ENCODE results near the gene MAPK10.

MAPK10 gene

GRCh38 chr4:86291180-86291579 lies 68.7 kb downstream of the MAPK10 start:
- Histone ChIP-seq H2AFZ (ENCODE audit: low read depth, low read length) (no peak overlapping the region), H3K4me3 (ENCODE audit: low read length) (no peak overlapping the region), H3K4me1 (ENCODE audit: low read length) (peaks cover 9% of the 10 kb centered on the region), H4K20me1 (ENCODE audit: insufficient read depth, low read length) (no peaks in the 10 kb centered on the region), H3K9ac (ENCODE audit: low read length) (no peak overlapping the region), H3K27me3 (ENCODE audit: low read depth, low read length) (no peaks in the 10 kb centered on the region), H3K9me3 (ENCODE audit: insufficient read depth, low read length) (no peaks in the 10 kb centered on the region), H3K4me2 (ENCODE audit: low read length) (no peak overlapping the region), H3K27ac (ENCODE audit: low read length) (no peak overlapping the region), H3K36me3 (replicated peaks; ENCODE audit: low read depth, low read length) (no peaks in the 10 kb centered on the region), H3K79me2 (ENCODE audit: low read length) (no peaks in the 10 kb centered on the region)
- TF ChIP-seq CTCF (IDR thresholded peaks at IDR 0.05; ENCODE audit: low read depth, low read length) = no peak

- H3K79me2 ChIP-seq (ENCODE audit: low read length) = no peaks in the 10 kb centered on the region
- TF ChIP-seq EZH2phosphoT487 (IDR thresholded peaks at IDR 0.05; ENCODE audit: low read depth) (no peak), CTCF (IDR thresholded peaks at IDR 0.05; ENCODE audit: low read depth, low read length) (no peak)
- H3K4me2 ChIP-seq (ENCODE audit: low read length) = no peak overlapping the region
These were observed 73.1 kb downstream of the MAPK10 start for GRCh38 chr4:86286726-86287125.

GRCh38 chr4:86283371-86283770 lies 76.5 kb downstream of the MAPK10 start:
- Histone ChIP-seq H4K20me1 (ENCODE audit: insufficient read depth, low read length) (no peaks in the 10 kb centered on the region), H3K27ac (ENCODE audit: low read length) (no peak overlapping the region), H3K9ac (ENCODE audit: low read length) (no peak overlapping the region), H3K36me3 (replicated peaks; ENCODE audit: low read depth, low read length) (no peaks in the 10 kb centered on the region), H3K9me3 (ENCODE audit: insufficient read depth, low read length) (no peaks in the 10 kb centered on the region), H3K4me1 (ENCODE audit: low read length) (no peaks in the 10 kb centered on the region), H2AFZ (ENCODE audit: low read depth, low read length) (no peak overlapping the region), H3K4me3 (ENCODE audit: low read length) (no peak overlapping the region), H3K4me2 (ENCODE audit: low read length) (no peak overlapping the region), H3K27me3 (ENCODE audit: low read depth, low read length) (no peaks in the 10 kb centered on the region), H3K79me2 (ENCODE audit: low read length) (no peaks in the 10 kb centered on the region)
- TF ChIP-seq EZH2phosphoT487 (IDR thresholded peaks at IDR 0.05; ENCODE audit: low read depth) (no peak), CTCF (IDR thresholded peaks at IDR 0.05; ENCODE audit: low read depth, low read length) (no peak)

More at GRCh38 chr4:86286726-86287125, 73.1 kb downstream of the MAPK10 start:
- H3K4me3 ChIP-seq (ENCODE audit: low read length) = no peak overlapping the region
- H3K4me1 ChIP-seq (ENCODE audit: low read length) = no peaks in the 10 kb centered on the region
- no peak overlapping the region for H3K9ac ChIP-seq (ENCODE audit: low read length)
- no peaks in the 10 kb centered on the region for H3K9me3 ChIP-seq (ENCODE audit: insufficient read depth, low read length)
- H4K20me1 ChIP-seq (ENCODE audit: insufficient read depth, low read length) = no peaks in the 10 kb centered on the region
- no peaks in the 10 kb centered on the region for H3K36me3 ChIP-seq (replicated peaks; ENCODE audit: low read depth, low read length)
- H2AFZ ChIP-seq (ENCODE audit: low read depth, low read length) = no peak overlapping the region
- H3K27me3 ChIP-seq (ENCODE audit: low read depth, low read length) = no peaks in the 10 kb centered on the region
- no peak overlapping the region for H3K27ac ChIP-seq (ENCODE audit: low read length)

- TF ChIP-seq CTCF (IDR thresholded peaks at IDR 0.05; ENCODE audit: low read depth, low read length) = no peak
- no peak for TF ChIP-seq EZH2phosphoT487 (IDR thresholded peaks at IDR 0.05; ENCODE audit: low read depth)
- Histone ChIP-seq H3K4me3 (ENCODE audit: low read length) (no peak overlapping the region), H3K27ac (ENCODE audit: low read length) (no peak overlapping the region), H3K27me3 (ENCODE audit: low read depth, low read length) (no peaks in the 10 kb centered on the region), H3K79me2 (ENCODE audit: low read length) (no peaks in the 10 kb centered on the region), H3K4me2 (ENCODE audit: low read length) (no peak overlapping the region), H2AFZ (ENCODE audit: low read depth, low read length) (no peak overlapping the region), H3K36me3 (replicated peaks; ENCODE audit: low read depth, low read length) (no peaks in the 10 kb centered on the region), H3K4me1 (ENCODE audit: low read length) (no peaks in the 10 kb centered on the region), H4K20me1 (ENCODE audit: insufficient read depth, low read length) (no peaks in the 10 kb centered on the region), H3K9me3 (ENCODE audit: insufficient read depth, low read length) (no peaks in the 10 kb centered on the region), H3K9ac (ENCODE audit: low read length) (no peak overlapping the region)
These were observed 79.6 kb downstream of the MAPK10 start for GRCh38 chr4:86280246-86280645.
